ENCODE data around the gene C10orf90.

The C10orf90 gene

GRCh38 chr10:126675656-126676438 is 5.4 kb upstream of the C10orf90 start:
- no peak overlapping the region for H3K4me3 ChIP-seq (replicated peaks; ENCODE audit: low read depth, low read length)
- no peak for DNase-seq (ENCODE audit: extremely low read depth, low read depth)
- TF ChIP-seq CTCF (IDR thresholded peaks at IDR 0.05; ENCODE audit: low read depth, low read length, missing control alignments), result no peak

GRCh38 chr10:126674741-126675515 is 4.4 kb upstream of the C10orf90 start:
- TF ChIP-seq CTCF (IDR thresholded peaks at IDR 0.05; ENCODE audit: low read depth, low read length, missing control alignments), result no peak
- H3K4me3 ChIP-seq (replicated peaks; ENCODE audit: low read depth, low read length), result no peak overlapping the region
- DNase-seq (ENCODE audit: extremely low read depth, low read depth), result no peak

DNA sequence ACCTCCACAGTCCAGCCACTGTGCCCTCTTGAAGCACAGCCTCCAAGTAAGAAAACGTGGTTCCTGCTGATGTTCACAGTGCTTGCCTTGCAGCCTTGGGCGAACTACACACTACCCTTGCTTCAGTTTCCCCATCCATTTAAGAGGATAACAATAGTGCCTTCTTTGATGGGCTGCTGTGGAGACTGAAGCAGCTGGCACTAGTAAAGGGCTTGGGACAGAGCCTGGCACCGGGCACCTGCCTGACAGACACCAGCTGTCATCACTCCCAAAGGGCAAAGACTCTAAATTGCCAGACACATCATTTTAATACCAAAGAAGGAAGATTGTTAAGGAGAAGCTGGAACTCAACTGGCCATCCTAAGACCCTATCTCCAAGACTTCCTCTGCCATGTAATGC is 3.1 kb upstream of the C10orf90 start:
- no peak for TF ChIP-seq CTCF (IDR thresholded peaks at IDR 0.05; ENCODE audit: low read depth, low read length, missing control alignments)
- H3K4me3 ChIP-seq (replicated peaks; ENCODE audit: low read depth, low read length), result no peak overlapping the region
- DNase-seq (ENCODE audit: extremely low read depth, low read depth), result no peak

- DNase-seq (ENCODE audit: extremely low read depth, low read depth), result no peak
- TF ChIP-seq CTCF (IDR thresholded peaks at IDR 0.05; ENCODE audit: low read depth, low read length, missing control alignments), result no peak
- H3K4me3 ChIP-seq (replicated peaks; ENCODE audit: low read depth, low read length), result no peak overlapping the region
Measured at GRCh38 chr10:126671402-126671975, 996 bp upstream of the C10orf90 start.

- no peak overlapping the region for H3K4me3 ChIP-seq (replicated peaks; ENCODE audit: low read depth, low read length)
- no peak for TF ChIP-seq CTCF (IDR thresholded peaks at IDR 0.05; ENCODE audit: low read depth, low read length, missing control alignments)
- DNase-seq (ENCODE audit: extremely low read depth, low read depth), result no peak
Measured at GRCh38 chr10:126670895-126671261, 385 bp upstream of the C10orf90 start.

DNA sequence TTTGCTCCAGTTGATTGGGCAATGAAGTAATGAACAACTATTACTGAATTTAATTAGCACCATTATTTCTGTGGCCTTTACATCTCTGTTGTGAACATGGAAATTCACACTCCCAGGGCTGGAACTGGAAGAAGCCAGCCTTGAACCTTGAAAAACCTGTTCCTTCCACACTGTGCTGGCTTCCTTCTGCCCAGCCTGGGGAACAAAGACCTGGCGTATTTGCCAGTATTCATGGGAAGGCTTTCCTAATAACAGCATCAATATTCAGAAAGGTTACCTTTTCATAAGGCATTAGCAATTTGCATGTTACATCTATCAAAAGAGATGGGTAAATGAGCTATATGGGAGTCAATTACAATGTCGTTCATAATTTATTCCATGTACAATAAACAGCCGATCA is 1.3 kb downstream of the C10orf90 start:
- no peak overlapping the region for H3K4me3 ChIP-seq (replicated peaks; ENCODE audit: low read depth, low read length)
- DNase-seq (ENCODE audit: extremely low read depth, low read depth), result no peak
- TF ChIP-seq CTCF (IDR thresholded peaks at IDR 0.05; ENCODE audit: low read depth, low read length, missing control alignments), result no peak
